Measurements from ENCODE around the gene PTRH1.

PTRH1 gene

GRCh38 chr9:127717766-127718165, 2.3 kb upstream of the PTRH1 start:
- Histone ChIP-seq H3K27ac (ENCODE audit: low read depth, low read length) (no peak overlapping the region), H3K4me3 (ENCODE audit: low read depth, low read length) (no peak overlapping the region), H3K9ac (ENCODE audit: low read depth, low read length) (no peak overlapping the region), H3K27me3 (ENCODE audit: control insufficient read depth, insufficient read depth, low read length) (no peaks in the 10 kb centered on the region), H3K4me1 (ENCODE audit: control insufficient read depth, insufficient read depth, low read length) (0 out of 2 replicates have a peak, but pooled peaks cover 3% of the 10 kb centered on the region), H3K9me3 (ENCODE audit: control insufficient read depth, insufficient read depth, low read length) (no peaks in the 10 kb centered on the region), H3K36me3 (ENCODE audit: control insufficient read depth, insufficient read depth, low read length) (no peaks in the 10 kb centered on the region)

- Histone ChIP-seq H3K36me3 (ENCODE audit: control insufficient read depth, insufficient read depth, low read length) (no peaks in the 10 kb centered on the region), H3K4me3 (ENCODE audit: low read depth, low read length) (peak overlapping the region; percentile 90; the same call in 1 of the 2 replicates), H3K27me3 (ENCODE audit: control insufficient read depth, insufficient read depth, low read length) (no peaks in the 10 kb centered on the region), H3K9ac (ENCODE audit: low read depth, low read length) (no peak overlapping the region), H3K27ac (ENCODE audit: low read depth, low read length) (no peak overlapping the region), H3K9me3 (ENCODE audit: control insufficient read depth, insufficient read depth, low read length) (no peaks in the 10 kb centered on the region), H3K4me1 (ENCODE audit: control insufficient read depth, insufficient read depth, low read length) (peaks cover 15% of the 10 kb centered on the region)
Observed at GRCh38 chr9:127716412-127716811, 949 bp upstream of the PTRH1 start.

- H3K9me3 ChIP-seq (ENCODE audit: control insufficient read depth, insufficient read depth, low read length), result no peaks in the 10 kb centered on the region
- no peaks in the 10 kb centered on the region for H3K36me3 ChIP-seq (ENCODE audit: control insufficient read depth, insufficient read depth, low read length)
- peak overlapping the region; percentile 67 for H3K9ac ChIP-seq (ENCODE audit: low read depth, low read length)
- peak overlapping the region; percentile 42 for H3K27ac ChIP-seq (ENCODE audit: low read depth, low read length)
- peaks cover 18% of the 10 kb centered on the region for H3K4me1 ChIP-seq (ENCODE audit: control insufficient read depth, insufficient read depth, low read length)
- no peaks in the 10 kb centered on the region for H3K27me3 ChIP-seq (ENCODE audit: control insufficient read depth, insufficient read depth, low read length)
- peak overlapping the region; percentile 90 for H3K4me3 ChIP-seq (ENCODE audit: low read depth, low read length)
Observed at GRCh38 chr9:127714951-127715469, 453 bp downstream of the PTRH1 start.

GRCh38 chr9:127714020-127714750, 1.3 kb downstream of the PTRH1 start:
- H3K4me1 ChIP-seq (ENCODE audit: control insufficient read depth, insufficient read depth, low read length), result peaks cover 18% of the 10 kb centered on the region
- H3K27ac ChIP-seq (ENCODE audit: low read depth, low read length), result no peak overlapping the region
- H3K9ac ChIP-seq (ENCODE audit: low read depth, low read length), result no peak overlapping the region
- H3K9me3 ChIP-seq (ENCODE audit: control insufficient read depth, insufficient read depth, low read length), result no peaks in the 10 kb centered on the region
- no peaks in the 10 kb centered on the region for H3K36me3 ChIP-seq (ENCODE audit: control insufficient read depth, insufficient read depth, low read length)
- H3K27me3 ChIP-seq (ENCODE audit: control insufficient read depth, insufficient read depth, low read length), result no peaks in the 10 kb centered on the region
- H3K4me3 ChIP-seq (ENCODE audit: low read depth, low read length), result peak overlapping the region; percentile 47; the same call in 1 of the 2 replicates

GRCh38 chr9:127712867-127713266, 2.6 kb downstream of the PTRH1 start:
- Histone ChIP-seq H3K4me3 (ENCODE audit: low read depth, low read length) (no peak overlapping the region), H3K9me3 (ENCODE audit: control insufficient read depth, insufficient read depth, low read length) (no peaks in the 10 kb centered on the region), H3K36me3 (ENCODE audit: control insufficient read depth, insufficient read depth, low read length) (no peaks in the 10 kb centered on the region), H3K27me3 (ENCODE audit: control insufficient read depth, insufficient read depth, low read length) (no peaks in the 10 kb centered on the region), H3K9ac (ENCODE audit: low read depth, low read length) (no peak overlapping the region), H3K27ac (ENCODE audit: low read depth, low read length) (no peak overlapping the region), H3K4me1 (ENCODE audit: control insufficient read depth, insufficient read depth, low read length) (peaks cover 18% of the 10 kb centered on the region)

- no peaks in the 10 kb centered on the region for H3K36me3 ChIP-seq (ENCODE audit: control insufficient read depth, insufficient read depth, low read length)
- H3K9ac ChIP-seq (ENCODE audit: low read depth, low read length), result no peak overlapping the region
- no peak overlapping the region for H3K27ac ChIP-seq (ENCODE audit: low read depth, low read length)
- H3K4me3 ChIP-seq (ENCODE audit: low read depth, low read length), result no peak overlapping the region
- no peaks in the 10 kb centered on the region for H3K9me3 ChIP-seq (ENCODE audit: control insufficient read depth, insufficient read depth, low read length)
- H3K4me1 ChIP-seq (ENCODE audit: control insufficient read depth, insufficient read depth, low read length), result peaks cover 18% of the 10 kb centered on the region
- no peaks in the 10 kb centered on the region for H3K27me3 ChIP-seq (ENCODE audit: control insufficient read depth, insufficient read depth, low read length)
Observed at GRCh38 chr9:127712371-127712770, 3.1 kb downstream of the PTRH1 start.

GRCh38 chr9:127711831-127712274, 3.6 kb downstream of the PTRH1 start:
- H3K27me3 ChIP-seq (ENCODE audit: control insufficient read depth, insufficient read depth, low read length), result no peaks in the 10 kb centered on the region
- H3K9ac ChIP-seq (ENCODE audit: low read depth, low read length), result no peak overlapping the region
- H3K4me3 ChIP-seq (ENCODE audit: low read depth, low read length), result no peak overlapping the region
- peak overlapping the region; percentile 47 for H3K27ac ChIP-seq (ENCODE audit: low read depth, low read length)
- no peaks in the 10 kb centered on the region for H3K9me3 ChIP-seq (ENCODE audit: control insufficient read depth, insufficient read depth, low read length)
- no peaks in the 10 kb centered on the region for H3K36me3 ChIP-seq (ENCODE audit: control insufficient read depth, insufficient read depth, low read length)
- peaks cover 21% of the 10 kb centered on the region for H3K4me1 ChIP-seq (ENCODE audit: control insufficient read depth, insufficient read depth, low read length)

- Histone ChIP-seq H3K36me3 (ENCODE audit: control insufficient read depth, insufficient read depth, low read length) (no peaks in the 10 kb centered on the region), H3K9ac (ENCODE audit: low read depth, low read length) (no peak overlapping the region), H3K4me3 (ENCODE audit: low read depth, low read length) (no peak overlapping the region), H3K4me1 (ENCODE audit: control insufficient read depth, insufficient read depth, low read length) (peaks cover 22% of the 10 kb centered on the region), H3K27me3 (ENCODE audit: control insufficient read depth, insufficient read depth, low read length) (no peaks in the 10 kb centered on the region), H3K27ac (ENCODE audit: low read depth, low read length) (peak overlapping the region; percentile 47), H3K9me3 (ENCODE audit: control insufficient read depth, insufficient read depth, low read length) (no peaks in the 10 kb centered on the region)
Observed at GRCh38 chr9:127711226-127711701, 4.2 kb downstream of the PTRH1 start.

- H3K27me3 ChIP-seq (ENCODE audit: control insufficient read depth, insufficient read depth, low read length), result no peaks in the 10 kb centered on the region
- no peak overlapping the region for H3K4me3 ChIP-seq (ENCODE audit: low read depth, low read length)
- H3K4me1 ChIP-seq (ENCODE audit: control insufficient read depth, insufficient read depth, low read length), result peaks cover 22% of the 10 kb centered on the region
- H3K27ac ChIP-seq (ENCODE audit: low read depth, low read length), result no peak overlapping the region
- H3K9ac ChIP-seq (ENCODE audit: low read depth, low read length), result no peak overlapping the region
- no peaks in the 10 kb centered on the region for H3K9me3 ChIP-seq (ENCODE audit: control insufficient read depth, insufficient read depth, low read length)
- no peaks in the 10 kb centered on the region for H3K36me3 ChIP-seq (ENCODE audit: control insufficient read depth, insufficient read depth, low read length)
Observed at GRCh38 chr9:127710204-127710783, 5.2 kb downstream of the PTRH1 start.

GRCh38 chr9:127708952-127709587, 6.4 kb downstream of the PTRH1 start:
- Histone ChIP-seq H3K27ac (ENCODE audit: low read depth, low read length) (no peak overlapping the region), H3K4me3 (ENCODE audit: low read depth, low read length) (no peak overlapping the region), H3K4me1 (ENCODE audit: control insufficient read depth, insufficient read depth, low read length) (peaks cover 18% of the 10 kb centered on the region), H3K36me3 (ENCODE audit: control insufficient read depth, insufficient read depth, low read length) (no peaks in the 10 kb centered on the region), H3K9ac (ENCODE audit: low read depth, low read length) (no peak overlapping the region), H3K27me3 (ENCODE audit: control insufficient read depth, insufficient read depth, low read length) (no peaks in the 10 kb centered on the region), H3K9me3 (ENCODE audit: control insufficient read depth, insufficient read depth, low read length) (no peaks in the 10 kb centered on the region)

GRCh38 chr9:127707766-127708165, 7.7 kb downstream of the PTRH1 start:
- Histone ChIP-seq H3K36me3 (ENCODE audit: control insufficient read depth, insufficient read depth, low read length) (no peaks in the 10 kb centered on the region), H3K27me3 (ENCODE audit: control insufficient read depth, insufficient read depth, low read length) (no peaks in the 10 kb centered on the region), H3K27ac (ENCODE audit: low read depth, low read length) (no peak overlapping the region), H3K4me3 (ENCODE audit: low read depth, low read length) (no peak overlapping the region), H3K4me1 (ENCODE audit: control insufficient read depth, insufficient read depth, low read length) (peaks cover 18% of the 10 kb centered on the region), H3K9me3 (ENCODE audit: control insufficient read depth, insufficient read depth, low read length) (no peaks in the 10 kb centered on the region), H3K9ac (ENCODE audit: low read depth, low read length) (no peak overlapping the region)

Measured in HUES48 (cell line).